Cardiac fibroblast (primary cell): ENCODE data around the gene KLK1.
A peak's percentile ranks its signal among the peaks of the same experiment; 100 is the strongest.

Experiments
- DNase-seq, 2 donors: peaks; one replicate each; pipeline versions ENCODE4 v3.0.0 to v3.0.0-alpha.2; 2010; ENCODE audit warnings: low read depth in 2 of 2
- H3K4me3 ChIP-seq, 2 donors: replicated peaks in 1 of 2; 1 replicate in 1 of 2; 2 replicates in 1 of 2; pipeline ENCODE4 v1.5.1; 2011; ENCODE audit warnings: low read depth in 2 of 2, low read length in 2 of 2, mild to moderate bottlenecking in 2 of 2, moderate library complexity in 1 of 2
- CTCF ChIP-seq: IDR thresholded peaks from one replicate; pipeline ENCODE4 v1.5.1; 2011; ENCODE audit warnings: low read depth, mild to moderate bottlenecking, low read length, inconsistent platforms

Gene KLK1

DNA sequence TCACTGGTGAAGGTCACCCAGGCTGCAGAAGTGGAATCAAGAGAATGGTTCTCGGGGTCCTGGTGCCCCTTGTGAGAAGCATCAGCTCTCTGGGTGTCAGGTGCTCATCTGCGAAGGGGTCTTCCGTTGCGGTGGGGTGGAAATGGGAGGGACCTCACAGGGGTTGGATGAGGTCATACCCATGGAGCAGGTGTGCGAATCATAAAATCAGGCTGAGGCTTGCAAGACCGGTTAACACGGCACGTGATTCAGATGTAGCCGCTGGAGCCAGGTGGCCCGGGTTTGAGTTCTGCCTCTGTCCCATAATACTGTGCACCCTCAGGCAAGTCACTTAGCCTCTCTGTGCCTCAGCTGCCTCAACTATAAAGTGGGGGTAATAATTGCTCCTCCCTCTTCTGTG lies 13.7 kb upstream of the KLK1 start:
- no peak for DNase-seq
- TF ChIP-seq CTCF, result no peak
- H3K4me3 ChIP-seq, result no peak overlapping the region

DNA sequence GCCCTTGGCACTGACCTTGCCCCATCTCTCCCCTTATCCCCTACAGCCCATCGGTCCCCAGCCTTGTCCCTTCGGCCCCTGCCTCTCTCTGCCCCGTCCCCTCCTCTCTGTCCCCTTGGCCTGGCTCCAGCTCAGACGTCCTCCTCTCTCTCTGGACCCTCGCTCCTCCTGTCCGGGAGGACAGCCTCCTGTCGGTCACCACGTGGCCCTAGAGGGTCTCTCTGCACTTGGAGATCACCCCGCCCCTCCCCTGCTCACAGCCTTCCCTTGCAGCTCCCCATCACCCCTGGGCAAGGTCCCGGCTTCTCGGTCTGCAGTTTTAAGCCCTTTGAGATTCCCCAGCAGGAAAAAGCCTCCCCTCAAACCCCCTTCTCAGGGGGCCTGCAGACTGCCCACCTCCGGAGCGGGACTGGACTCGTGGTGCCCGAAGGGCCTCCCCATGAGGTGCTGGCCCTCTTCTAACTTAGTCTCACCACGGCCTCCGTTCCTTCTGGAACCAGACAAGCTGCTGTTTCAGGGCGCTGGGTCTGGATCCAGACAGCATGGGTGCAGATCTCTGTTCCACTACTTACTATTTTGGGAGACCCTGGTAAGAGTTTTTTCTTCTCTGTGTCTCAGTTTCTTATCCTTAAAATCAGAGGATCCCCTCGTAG lies 13.1 kb upstream of the KLK1 start:
- TF ChIP-seq CTCF, result no peak
- no peak for DNase-seq
- H3K4me3 ChIP-seq, result no peak overlapping the region

DNA sequence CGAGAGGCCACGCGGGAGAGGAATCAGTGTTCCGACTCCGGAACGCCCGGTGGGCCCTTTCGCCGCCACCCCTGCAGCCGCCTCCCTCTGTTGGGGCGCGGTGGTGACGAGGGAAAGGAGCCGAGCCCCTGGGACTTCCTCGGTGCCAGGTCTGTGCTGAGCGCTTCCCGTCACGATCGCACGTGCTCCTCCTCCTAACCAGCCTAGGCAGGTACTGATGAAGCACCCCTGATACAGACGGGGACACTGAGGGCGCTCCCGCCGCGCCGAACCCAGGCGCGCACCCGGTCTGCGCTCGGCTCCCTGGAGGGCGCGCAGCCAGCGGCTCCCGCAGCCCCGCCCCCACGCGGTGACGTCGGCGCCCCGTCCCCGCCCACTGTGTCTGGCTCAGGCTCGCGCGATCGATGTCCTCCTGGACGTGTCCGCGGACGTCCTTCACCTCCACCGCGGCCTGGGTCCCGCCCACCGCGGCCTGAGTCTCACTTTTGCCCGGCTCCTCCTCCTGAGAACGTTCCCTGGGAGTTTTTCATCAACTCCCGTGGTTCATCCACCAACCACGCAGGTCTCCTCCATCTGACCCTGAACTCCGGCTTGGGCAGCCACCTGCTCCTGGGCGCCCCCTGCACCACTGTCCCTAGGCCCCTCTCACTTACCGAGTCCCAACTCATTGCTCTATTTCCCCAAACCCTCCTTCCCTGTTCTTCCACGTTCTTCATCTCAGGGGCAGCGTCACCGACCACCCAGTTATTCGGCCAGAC lies 12.4 kb upstream of the KLK1 start:
- peak; percentile 58 to 60 for DNase-seq
- no peak for TF ChIP-seq CTCF
- H3K4me3 ChIP-seq, result peak overlapping the region; percentile 58 to 63

DNA sequence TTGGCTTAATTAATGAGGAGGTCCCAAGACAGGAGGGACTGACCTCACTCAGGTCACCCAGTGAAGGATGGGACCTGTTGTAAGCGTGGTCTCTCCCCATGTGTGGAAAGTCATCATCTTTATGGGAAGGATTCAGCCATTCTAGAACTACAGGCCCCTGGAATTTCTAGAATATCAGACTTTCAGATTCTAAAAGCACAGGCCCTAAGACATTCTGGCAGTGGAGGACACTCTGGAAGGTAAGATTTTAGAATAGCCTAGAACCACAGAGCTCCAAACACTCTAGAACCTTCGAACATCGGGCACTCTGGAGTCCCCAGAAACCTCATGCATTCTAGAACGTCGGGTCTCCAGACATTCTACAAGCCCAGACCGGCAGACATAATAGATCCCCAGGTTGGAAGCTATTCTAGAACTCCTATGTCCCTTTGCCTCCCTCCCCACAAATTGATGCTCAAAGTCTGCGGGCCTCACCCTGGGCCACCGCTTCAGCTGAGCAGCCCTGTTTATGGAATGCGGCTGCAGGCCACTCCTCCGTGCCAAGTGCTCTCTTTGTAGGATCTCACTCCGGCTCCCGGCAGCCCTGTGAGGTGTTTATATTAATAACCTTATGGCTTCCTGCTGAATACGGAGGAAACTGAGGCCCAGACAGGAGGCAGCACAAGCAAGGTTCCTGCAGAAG lies 11.7 kb upstream of the KLK1 start:
- DNase-seq, result peak in 1 of 2 donors; percentile 6

DNA sequence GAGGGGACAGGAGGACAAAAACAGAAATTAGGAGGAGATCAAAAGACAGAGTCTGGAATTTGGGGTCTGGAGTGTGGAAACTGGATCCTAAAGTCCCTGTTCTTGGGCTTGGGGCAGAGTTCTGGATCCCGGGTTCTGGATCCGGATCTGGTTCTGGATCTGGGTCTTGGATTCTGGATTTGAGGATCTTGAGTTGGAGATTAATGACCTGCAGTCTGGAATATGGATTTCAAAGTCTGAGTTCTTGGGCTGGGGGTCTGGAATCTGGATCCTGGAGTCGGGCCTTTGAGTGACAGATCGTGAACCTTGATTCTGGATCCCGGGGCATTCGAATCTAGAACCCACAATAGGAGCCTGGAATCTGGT lies 10.2 kb upstream of the KLK1 start:
- no peak for DNase-seq
- no peak for TF ChIP-seq CTCF
- no peak overlapping the region for H3K4me3 ChIP-seq

More for the DNA sequence above, 11.7 kb upstream of the KLK1 start:
- H3K4me3 ChIP-seq, result peak overlapping the region; percentile 58 to 63
- TF ChIP-seq CTCF, result no peak

DNA sequence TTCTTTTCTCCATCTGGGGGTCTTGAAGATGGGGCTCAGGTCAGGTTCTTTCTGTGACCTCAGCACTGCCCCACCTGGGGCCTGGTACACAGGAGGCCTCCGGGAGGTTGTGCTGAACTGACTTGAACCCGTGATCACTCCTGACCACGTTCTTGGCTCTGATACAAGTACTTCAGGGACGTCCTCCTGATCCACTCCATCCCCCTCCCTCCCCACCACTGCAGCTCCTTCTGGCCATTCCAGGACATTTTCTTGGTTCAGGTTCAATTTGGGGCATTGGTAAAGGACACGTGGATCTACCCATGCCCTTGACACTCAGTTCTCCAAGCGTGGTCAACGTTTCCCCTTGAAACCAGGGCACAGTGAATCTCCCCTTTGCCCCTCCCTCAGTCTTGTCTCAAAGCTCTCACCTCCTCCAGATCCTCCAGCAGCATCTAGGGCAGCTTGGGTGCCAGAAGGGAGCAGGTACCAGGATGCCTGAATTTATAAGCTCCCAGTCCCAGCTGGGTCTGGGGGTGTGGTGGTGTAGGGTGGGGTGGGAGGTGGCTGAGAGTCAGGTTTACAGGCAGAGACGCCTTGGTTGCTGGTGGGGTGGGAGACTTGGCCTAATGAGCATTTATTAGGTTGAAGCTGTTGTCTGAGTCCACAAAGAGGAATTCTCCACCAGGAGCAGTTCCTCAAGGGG lies 9.7 kb upstream of the KLK1 start, which contains the start of gene KLK15:
TSS of gene KLK15 (minus strand) at position 458 of the 685 bp plus-strand sequence. CDS start 2,082 bp downstream, outside the sequence.
- H3K4me3 ChIP-seq, result no peak within 1 kb of the TSS
- no peak for DNase-seq
- TF ChIP-seq CTCF, result no peak
